CD14-positive monocyte (primary cell): ENCODE measurements around the gene DES. TPM values are rescaled to one million over a fixed set of nuclear protein-coding genes. Genes with fewer than 3 reads are reported as not detected.
"Not testable (repeated sequence)": the region's sequence is repeated elsewhere in the genome, so short reads cannot be mapped to it uniquely, and the experiment has no call there.

Source experiments
- DNase-seq, 3 donors: peaks; one replicate each; pipeline ENCODE4 v3.0.0-alpha.2; 2011 to 2022
- H2AFZ ChIP-seq: 2 replicates; pipeline ENCODE4 v1.6.0; 2012; ENCODE audit warnings: mild to moderate bottlenecking, low read depth, low read length, inconsistent platforms; ENCODE audit not compliant: insufficient read depth, poor library complexity, severe bottlenecking
- H3K27ac ChIP-seq, 2 donors: 1 replicate in 1 of 2; 2 replicates in 1 of 2; pipeline ENCODE4 v1.5.1; 2012 to 2013; ENCODE audit warnings: low read length in 2 of 2, control low read depth in 1 of 2, inconsistent platforms in 1 of 2, low read depth in 1 of 2, mild to moderate bottlenecking in 1 of 2
- H3K27me3 ChIP-seq, 2 donors: one replicate each; pipeline versions ENCODE4 v1.6.0 to v1.6.1; 2011 to 2013; ENCODE audit warnings: low read length in 2 of 2; ENCODE audit not compliant: control insufficient read depth in 2 of 2, insufficient read depth in 2 of 2
- H3K36me3 ChIP-seq, 2 donors: replicated peaks in 1 of 2; 1 replicate in 1 of 2; 2 replicates in 1 of 2; pipeline versions ENCODE4 v1.5.1 to v1.6.1; 2012 to 2013; ENCODE audit warnings: low read length in 2 of 2, control low read depth in 1 of 2, inconsistent platforms in 1 of 2, mild to moderate bottlenecking in 1 of 2; ENCODE audit not compliant: insufficient read depth in 2 of 2, control insufficient read depth in 1 of 2
- H3K4me1 ChIP-seq, 2 donors: 1 replicate in 1 of 2; 2 replicates in 1 of 2; pipeline versions ENCODE4 v1.5.1 to v1.6.1; 2012 to 2013; ENCODE audit warnings: low read length in 2 of 2, control low read depth in 1 of 2, inconsistent platforms in 1 of 2, mild to moderate bottlenecking in 1 of 2, moderate library complexity in 1 of 2; ENCODE audit not compliant: insufficient read depth in 2 of 2, control insufficient read depth in 1 of 2
- H3K4me2 ChIP-seq: replicated peaks from 2 replicates; pipeline ENCODE3; 2012; ENCODE audit warnings: low read length, moderate library complexity, mild to moderate bottlenecking; ENCODE audit not compliant: poor library complexity, severe bottlenecking; ENCODE audit errors: extremely low read depth
- H3K4me3 ChIP-seq, 3 experiments: fragments of 200-600 bp in 1 of 3; sonication (generic) in 1 of 3; replicated peaks in 1 of 3; 1 replicate in 2 of 3; 2 replicates in 1 of 3; pipeline ENCODE4 v1.5.1; 2011 to 2013; ENCODE audit warnings: low read length in 3 of 3, mild to moderate bottlenecking in 3 of 3, control low read depth in 2 of 3, low read depth in 2 of 3, inconsistent platforms in 1 of 3, moderate library complexity in 1 of 3
- H3K79me2 ChIP-seq: 2 replicates; pipeline ENCODE4 v1.6.0; 2012; ENCODE audit warnings: mild to moderate bottlenecking, control low read depth, inconsistent platforms, low read length, moderate library complexity; ENCODE audit not compliant: insufficient read depth
- H3K9ac ChIP-seq: 2 replicates; pipeline ENCODE4 v1.6.0; 2017; ENCODE audit warnings: low read length, mild to moderate bottlenecking; ENCODE audit not compliant: insufficient read depth, poor library complexity, severe bottlenecking
- H3K9me3 ChIP-seq, 2 donors: replicated peaks in 1 of 2; 1 replicate in 1 of 2; 2 replicates in 1 of 2; pipeline versions ENCODE4 v1.5.1 to v1.6.1; 2012 to 2013; ENCODE audit warnings: low read length in 2 of 2, control low read depth in 1 of 2; ENCODE audit not compliant: control insufficient read depth in 1 of 2, insufficient read depth in 1 of 2
- H4K20me1 ChIP-seq: 2 replicates; pipeline ENCODE4 v1.6.0; 2012; ENCODE audit warnings: mild to moderate bottlenecking, low read length, control low read depth, moderate library complexity; ENCODE audit not compliant: insufficient read depth
- H3K27ac Mint-ChIP-seq, 7 donors: one replicate each; pipeline ENCODE4 v1.8.0; 2020; ENCODE audit warnings: mild to moderate bottlenecking in 7 of 7, mixed read lengths in 7 of 7, moderate library complexity in 6 of 7, inconsistent platforms in 2 of 7
- H3K27me3 Mint-ChIP-seq, 3 donors: one replicate each; pipeline ENCODE4 v1.8.0; 2021 to 2022; ENCODE audit warnings: low read depth in 3 of 3, mild to moderate bottlenecking in 3 of 3, mixed read lengths in 3 of 3, moderate library complexity in 3 of 3, inconsistent platforms in 1 of 3
- H3K36me3 Mint-ChIP-seq, 2 donors: one replicate each; pipeline ENCODE4 v1.8.0; 2020; ENCODE audit warnings: mixed read lengths in 2 of 2, inconsistent platforms in 1 of 2, mild to moderate bottlenecking in 1 of 2
- H3K4me1 Mint-ChIP-seq: one replicate; pipeline ENCODE4 v1.8.0; 2020; ENCODE audit warnings: mild to moderate bottlenecking, mixed read lengths
- H3K4me3 Mint-ChIP-seq, 2 donors: one replicate each; pipeline ENCODE4 v1.8.0; 2020; ENCODE audit warnings: mild to moderate bottlenecking in 2 of 2, mixed read lengths in 2 of 2, moderate library complexity in 1 of 2
- H3K9me3 Mint-ChIP-seq, 7 donors: one replicate each; pipeline ENCODE4 v1.8.0; 2020 to 2022; ENCODE audit warnings: mixed read lengths in 7 of 7, mild to moderate bottlenecking in 6 of 7, moderate library complexity in 6 of 7, inconsistent platforms in 2 of 7
- WGBS: methylation state at CpG from one replicate; pipeline ENCODE4 v1.1.5; 2013; ENCODE audit warnings: missing lambda C conversion rate; ENCODE audit not compliant: insufficient coverage; 5-methylcytosine and 5-hydroxymethylcytosine counted together
- intact Hi-C, 2 donors: fragments of 100-400 bp; cut with micrococcal nuclease; formaldehyde crosslinking; loops; one replicate each; pipeline versions ENCODE4 v1.15.0 to v1.15.1; 2023
- polyA plus RNA-seq, 3 donors: library from polyadenylated mRNA; depleted of rRNA in 1 of 3; unstranded in 2 of 3; stranded (reverse) in 1 of 3; fragments of 300-500 nt in 2 of 3; fragments of >200 nt in 1 of 3; fragmentation: Illumina TruSeq in 2 of 3; gene quantifications; 1 replicate in 2 of 3; 2 replicates in 1 of 3; pipeline ENCODE4 v1.2.3, GENCODE V29; 2012 to 2021
- TF ChIP-seq, protein P1 (sequence below): fragments of 200-600 bp; IDR thresholded peaks from one replicate; pipeline ENCODE4 v1.8.0; 2022; ENCODE audit warnings: antibody characterized with exemption, mild to moderate bottlenecking

DES gene
- polyA plus RNA-seq, 3 donors = 2.4 to 4.0 (median 2.4) TPM

DNA sequence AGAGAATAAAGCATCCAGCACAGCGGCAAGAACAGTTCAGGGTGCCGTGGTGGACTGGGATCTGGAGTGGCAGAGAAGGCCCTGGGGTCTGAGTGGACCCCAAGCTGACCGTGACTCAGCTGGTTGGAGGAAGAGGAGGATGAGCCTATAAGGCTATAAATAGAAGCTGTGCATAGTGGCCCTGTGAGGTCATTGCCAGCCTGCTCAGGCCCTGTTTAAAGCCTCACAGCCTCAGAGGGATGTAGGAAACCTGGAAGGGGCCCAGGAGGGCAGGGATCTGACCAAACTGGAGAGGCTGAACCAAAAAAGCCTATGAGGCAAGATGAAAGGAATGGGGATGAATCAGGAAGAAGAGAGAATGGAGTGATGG, 11.3 kb upstream of the DES start:
- no peaks in the 10 kb centered on the region for H3K79me2 ChIP-seq
- 67% methylated on average over 1 of the region's 3 CpGs for WGBS

DNA sequence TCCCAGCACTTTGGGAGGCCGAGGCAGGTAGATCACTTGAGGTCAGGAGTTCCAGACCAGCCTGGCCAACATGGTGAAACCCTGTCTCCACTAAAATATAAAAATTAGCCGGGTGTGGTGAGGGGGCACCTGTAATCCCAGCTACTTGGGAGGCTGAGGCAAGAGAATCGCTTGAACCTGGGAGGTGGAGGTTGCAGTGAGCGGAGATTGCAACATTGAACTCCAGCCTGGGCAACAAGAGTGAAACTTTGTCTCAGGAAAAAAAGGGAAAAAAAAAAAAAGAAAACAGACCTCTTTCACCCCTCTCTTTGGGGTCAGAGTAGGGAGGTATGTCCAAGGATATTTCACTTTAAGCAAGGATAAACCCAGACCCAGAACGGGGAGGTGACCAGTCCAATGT, 10.8 kb upstream of the DES start:
- 100% methylated on average over 1 of the region's 5 CpGs for WGBS
- DNase-seq, H3K4me1 ChIP-seq, H3K27ac Mint-ChIP-seq, H3K4me1 Mint-ChIP-seq, intact Hi-C loops, H4K20me1 ChIP-seq, H3K79me2 ChIP-seq, H3K27ac ChIP-seq, H3K4me3 Mint-ChIP-seq, H3K36me3 ChIP-seq, H3K27me3 ChIP-seq, H3K4me2 ChIP-seq, H3K36me3 Mint-ChIP-seq, H2AFZ ChIP-seq, H3K9me3 ChIP-seq, H3K4me3 ChIP-seq, H3K9ac ChIP-seq: not testable (repeated sequence)
- peaks cover 0 to 17% (median 12%) of the 10 kb centered on the region in 7 donors for H3K9me3 Mint-ChIP-seq
- peaks cover 14 to 34% (median 27%) of the 10 kb centered on the region in 3 donors for H3K27me3 Mint-ChIP-seq

More for the DNA sequence above, 11.3 kb upstream of the DES start:
- TF ChIP-seq, protein P1, sequence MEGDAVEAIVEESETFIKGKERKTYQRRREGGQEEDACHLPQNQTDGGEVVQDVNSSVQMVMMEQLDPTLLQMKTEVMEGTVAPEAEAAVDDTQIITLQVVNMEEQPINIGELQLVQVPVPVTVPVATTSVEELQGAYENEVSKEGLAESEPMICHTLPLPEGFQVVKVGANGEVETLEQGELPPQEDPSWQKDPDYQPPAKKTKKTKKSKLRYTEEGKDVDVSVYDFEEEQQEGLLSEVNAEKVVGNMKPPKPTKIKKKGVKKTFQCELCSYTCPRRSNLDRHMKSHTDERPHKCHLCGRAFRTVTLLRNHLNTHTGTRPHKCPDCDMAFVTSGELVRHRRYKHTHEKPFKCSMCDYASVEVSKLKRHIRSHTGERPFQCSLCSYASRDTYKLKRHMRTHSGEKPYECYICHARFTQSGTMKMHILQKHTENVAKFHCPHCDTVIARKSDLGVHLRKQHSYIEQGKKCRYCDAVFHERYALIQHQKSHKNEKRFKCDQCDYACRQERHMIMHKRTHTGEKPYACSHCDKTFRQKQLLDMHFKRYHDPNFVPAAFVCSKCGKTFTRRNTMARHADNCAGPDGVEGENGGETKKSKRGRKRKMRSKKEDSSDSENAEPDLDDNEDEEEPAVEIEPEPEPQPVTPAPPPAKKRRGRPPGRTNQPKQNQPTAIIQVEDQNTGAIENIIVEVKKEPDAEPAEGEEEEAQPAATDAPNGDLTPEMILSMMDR = no peak
- H3K9ac ChIP-seq = no peak overlapping the region
- Mint-ChIP-seq H3K9me3 (peaks cover 0 to 12% (median 7%) of the 10 kb centered on the region in 7 donors), H3K4me1 (peaks cover 10% of the 10 kb centered on the region), H3K36me3 (no peaks in the 10 kb centered on the region), H3K27ac (no peak overlapping the region), H3K27me3 (peaks cover 14 to 33% (median 23%) of the 10 kb centered on the region in 3 donors), H3K4me3 (no peak overlapping the region)
- intact Hi-C loops = no loop called here
- no peak for DNase-seq
- H3K4me2 ChIP-seq = no peak overlapping the region
- H3K9me3 ChIP-seq = peaks cover 0 to 5% of the 10 kb centered on the region in 2 donors
- no peak overlapping the region for H2AFZ ChIP-seq
- H3K4me3 ChIP-seq = no peak overlapping the region
- H4K20me1 ChIP-seq = no peaks in the 10 kb centered on the region
- H3K27ac ChIP-seq = no peak overlapping the region
- H3K4me1 ChIP-seq = peaks cover 10 to 11% of the 10 kb centered on the region in 2 donors
- no peaks in the 10 kb centered on the region for H3K27me3 ChIP-seq
- no peaks in the 10 kb centered on the region for H3K36me3 ChIP-seq
